Activated CD8-positive, alpha-beta memory T cell treated with anti-CD3 and anti-CD28 coated beads for 36 hours (primary cell): ENCODE measurements around the gene NAA15. TPM values are rescaled to one million over a fixed set of nuclear protein-coding genes. Genes with fewer than 3 reads are reported as not detected.
"Not testable (repeated sequence)": the region's sequence is repeated elsewhere in the genome, so short reads cannot be mapped to it uniquely, and the experiment has no call there.

ENCODE experiments used
- CTCF ChIA-PET: fragments of 350-600 bp; sonication (Branson Sonifier 250); formaldehyde crosslinking; loops from one replicate; lab custom pipeline; 2021; ENCODE audit warnings: antibody characterized with exemption; lab: Charles Lee
- POLR2A ChIA-PET: fragments of 350-600 bp; sonication (Branson Sonifier 250); formaldehyde crosslinking; loops from one replicate; lab custom pipeline; 2021; ENCODE audit warnings: antibody characterized with exemption; lab: Charles Lee
- total RNA-seq, 2 experiments: library from RNA; stranded (reverse); gene quantifications; one replicate each; pipeline ENCODE4 v1.2.3, GENCODE V29; 2021

NAA15 gene
- total RNA-seq, 2 experiments from 2014 or later = 117 to 128 TPM

DNA sequence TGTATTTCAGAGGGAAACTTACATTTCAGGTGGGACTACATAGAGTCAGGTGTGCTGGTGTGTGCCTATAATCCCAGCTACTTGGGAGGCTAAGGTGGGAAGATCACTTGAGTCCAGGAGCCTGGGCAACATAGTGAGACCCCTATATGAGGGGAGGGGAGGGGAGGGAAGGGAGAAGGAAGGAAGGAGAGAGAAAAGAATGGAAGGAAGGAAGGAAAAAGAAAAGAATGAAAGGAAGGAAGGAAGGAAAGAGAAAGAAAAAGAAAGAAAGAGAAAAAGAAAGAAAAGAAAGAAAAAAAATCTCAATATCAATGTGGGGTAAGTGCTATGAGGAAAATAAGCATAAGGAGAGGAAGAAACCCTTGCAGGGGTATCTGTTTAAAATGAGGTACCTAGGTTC is 109.0 kb downstream of the NAA15 start:
- CTCF ChIA-PET = no interaction called here
- POLR2A ChIA-PET = no interaction called here

DNA sequence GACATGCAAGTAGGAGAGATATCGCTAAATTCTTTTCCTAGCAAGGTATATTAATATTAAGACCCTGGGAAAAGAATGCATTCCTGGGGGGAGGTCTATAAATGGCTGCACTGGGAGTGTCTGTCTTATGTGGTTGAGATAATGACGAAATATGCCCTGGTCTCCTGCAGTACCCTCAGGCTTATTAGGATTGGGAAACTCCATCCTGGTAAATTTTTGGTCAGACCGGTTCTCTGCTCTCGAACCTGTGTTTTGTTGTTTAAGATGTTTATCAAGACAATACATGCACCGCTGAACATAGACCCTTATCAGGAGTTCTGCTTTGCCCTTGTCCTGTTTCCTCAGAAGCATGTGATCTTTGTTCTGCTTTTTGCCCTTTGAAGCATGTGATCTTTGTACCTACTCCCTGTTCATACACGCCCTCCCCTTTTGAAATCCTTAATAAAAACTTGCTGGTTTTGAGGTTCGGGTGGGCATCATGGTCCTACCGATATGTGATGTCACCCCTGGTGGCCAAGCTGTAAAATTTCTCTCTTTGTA is 113.4 kb downstream of the NAA15 start:
- POLR2A ChIA-PET = not testable (repeated sequence)

DNA sequence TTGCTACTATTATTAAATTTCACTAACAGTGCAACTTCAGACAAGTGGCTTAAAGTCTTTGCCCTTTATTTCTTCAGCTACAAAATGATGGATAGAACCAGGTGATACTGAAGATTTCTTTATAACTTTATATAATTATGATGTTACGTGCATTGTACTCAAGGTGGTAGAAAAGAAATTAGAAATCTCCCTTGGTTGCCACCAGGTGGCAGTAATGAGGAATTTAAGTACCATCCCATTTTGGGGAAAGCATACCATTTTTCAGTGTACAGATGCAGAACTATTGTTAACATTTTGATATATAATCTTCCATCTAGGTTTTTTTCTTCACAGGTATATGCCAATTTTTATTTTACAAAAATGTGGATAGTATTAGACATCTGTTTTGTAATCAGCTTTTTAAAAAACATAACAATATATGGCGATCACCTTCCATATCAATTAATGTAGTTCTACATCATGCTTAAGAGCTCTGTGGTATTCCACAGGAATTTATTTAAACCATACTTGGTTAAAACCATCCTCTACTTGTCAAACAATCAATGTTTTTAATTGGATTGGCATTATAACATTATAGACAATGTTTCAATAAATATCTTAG is 114.9 kb downstream of the NAA15 start:
- POLR2A ChIA-PET = no interaction called here
- CTCF ChIA-PET = interaction anchor here (1.1 kb wide), 1 partner anchor 20 kb away, joined by 3 read pairs; no protein-coding TSS in a partner anchor

More for the DNA sequence above, 113.4 kb downstream of the NAA15 start:
- CTCF ChIA-PET = not testable (repeated sequence)

DNA sequence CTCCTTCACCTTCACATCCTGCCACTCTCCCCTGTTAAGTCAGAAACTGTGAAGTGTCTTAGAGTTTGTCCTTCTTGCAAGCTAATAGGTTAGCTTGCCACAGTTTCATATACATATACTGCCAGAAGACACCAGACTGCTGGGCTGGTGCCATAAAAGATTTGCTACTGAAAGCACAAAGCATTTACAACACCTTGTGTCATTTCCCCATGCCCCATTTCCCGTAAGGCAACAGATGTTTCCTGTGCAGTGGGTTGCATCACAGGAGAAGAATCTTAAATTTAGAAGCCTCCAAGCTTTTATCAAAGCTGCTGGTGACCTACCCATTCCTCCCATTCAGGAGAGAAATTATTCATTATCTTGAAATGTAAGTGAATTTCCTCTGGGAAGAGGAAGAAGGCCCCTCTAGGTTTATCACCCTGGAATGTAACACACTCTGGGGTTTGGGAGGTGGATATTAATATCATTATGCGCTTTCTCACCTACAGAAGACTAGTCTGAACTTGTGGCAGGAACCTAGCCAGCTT is 118.1 kb downstream of the NAA15 start:
- POLR2A ChIA-PET = no interaction called here
- CTCF ChIA-PET = no interaction called here

DNA sequence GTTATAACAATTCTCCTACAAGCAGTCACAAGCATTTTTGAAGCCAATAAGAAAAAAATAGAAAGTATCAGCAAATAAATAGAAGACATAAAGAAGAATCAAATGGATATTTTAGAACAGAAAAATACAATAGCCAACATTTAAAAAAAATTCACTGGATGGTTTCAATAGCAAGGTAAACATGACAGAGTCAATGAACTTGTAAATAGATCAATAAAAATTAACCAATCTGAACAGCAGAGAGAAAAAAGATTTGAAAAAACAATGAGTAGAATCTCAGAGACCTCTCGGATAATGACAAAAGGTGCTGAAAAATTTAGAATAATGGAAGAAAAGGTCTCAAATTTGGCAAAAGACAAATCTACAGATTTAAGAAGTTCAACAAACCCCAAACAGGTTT is 119.3 kb downstream of the NAA15 start:
- CTCF ChIA-PET = no interaction called here
- POLR2A ChIA-PET = no interaction called here

DNA sequence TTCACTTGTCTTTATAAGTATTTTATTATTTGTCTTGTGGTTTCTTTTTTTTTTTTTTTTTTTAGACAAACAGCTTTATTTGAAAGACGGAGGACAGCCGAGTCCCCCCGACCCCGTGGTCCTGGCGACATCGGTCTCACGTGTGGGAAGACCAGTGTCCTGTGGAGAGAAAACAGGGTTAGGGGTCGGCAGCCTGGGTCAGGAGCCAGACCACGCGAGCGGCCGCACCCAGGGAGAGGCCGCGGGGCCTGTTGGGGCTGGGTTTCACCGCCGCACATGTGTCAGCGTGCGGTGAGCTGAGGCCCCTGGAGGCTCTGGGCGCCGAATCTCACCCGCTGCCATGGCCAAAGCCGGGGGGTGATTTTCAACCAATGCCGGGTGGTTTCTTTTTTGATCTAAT is 134.8 kb downstream of the NAA15 start:
- CTCF ChIA-PET = interaction anchor here (0.5 to 1.2 kb wide), 3 partner anchors 9 to 20 kb away, joined by 3 to 4 read pairs (median 3); no protein-coding TSS in a partner anchor
- POLR2A ChIA-PET = no interaction called here

DNA sequence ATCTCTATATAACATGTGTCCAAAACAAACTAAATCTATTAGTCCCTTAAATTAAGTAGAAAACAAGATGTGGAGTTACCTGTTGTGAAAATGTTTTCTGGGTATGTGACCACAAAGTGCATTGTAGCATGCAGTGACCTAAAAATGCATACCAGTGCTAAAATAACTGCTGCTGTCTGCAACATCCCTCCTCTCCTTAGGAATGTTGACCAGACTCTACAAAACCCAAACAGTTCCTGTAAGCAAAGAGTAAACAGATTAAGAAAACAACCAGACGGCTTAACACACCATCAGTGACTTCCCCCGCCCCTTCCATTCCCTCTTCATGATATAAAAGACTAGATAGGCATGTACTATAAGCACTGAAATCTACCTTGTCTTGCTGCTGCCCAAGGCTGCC is 136.8 kb downstream of the NAA15 start:
- ChIA-PET CTCF (no interaction called here), POLR2A (no interaction called here)

DNA sequence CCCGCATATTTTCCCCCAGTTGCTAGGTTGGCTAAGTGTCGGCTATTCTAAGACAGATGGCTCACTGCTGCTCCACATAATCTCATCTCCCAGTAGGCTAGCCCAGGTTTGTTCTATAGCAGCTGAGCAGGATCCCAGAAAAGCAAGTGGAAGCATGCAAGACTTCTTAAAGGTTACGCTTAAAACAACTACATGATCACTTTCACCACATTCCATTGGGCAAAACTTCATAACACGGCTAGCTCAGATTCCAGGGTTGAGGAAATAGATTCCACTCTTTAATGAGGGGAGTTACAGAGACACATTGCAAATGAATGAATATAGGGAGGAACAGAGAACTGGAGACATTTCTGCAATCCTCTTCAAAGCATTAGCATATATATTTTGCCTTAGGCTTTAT is 139.7 kb downstream of the NAA15 start:
- CTCF ChIA-PET = interaction anchor here (0.9 kb wide), 1 partner anchor 10 kb away, joined by 3 read pairs; no protein-coding TSS in a partner anchor
- POLR2A ChIA-PET = no interaction called here

DNA sequence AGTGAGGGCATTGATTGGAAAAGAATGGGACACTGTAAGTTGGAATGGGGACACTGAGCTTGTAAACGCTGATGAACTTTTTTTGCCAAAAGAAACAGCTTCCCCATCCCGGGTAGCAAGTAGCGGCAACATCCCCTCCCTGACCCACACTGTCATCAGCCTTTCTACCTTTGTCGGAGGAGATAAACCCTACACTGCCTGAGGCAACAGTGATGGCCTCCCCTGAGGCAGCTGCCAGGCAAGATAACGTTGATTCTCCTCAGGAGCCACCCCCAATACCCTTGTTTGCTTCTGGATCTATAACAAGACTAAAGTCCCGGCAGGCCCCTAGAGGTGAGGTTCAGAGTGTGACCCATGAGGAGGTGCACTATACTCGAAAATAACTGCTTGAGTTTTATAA is 142.4 kb downstream of the NAA15 start:
- POLR2A ChIA-PET = no interaction called here
- CTCF ChIA-PET = no interaction called here

DNA sequence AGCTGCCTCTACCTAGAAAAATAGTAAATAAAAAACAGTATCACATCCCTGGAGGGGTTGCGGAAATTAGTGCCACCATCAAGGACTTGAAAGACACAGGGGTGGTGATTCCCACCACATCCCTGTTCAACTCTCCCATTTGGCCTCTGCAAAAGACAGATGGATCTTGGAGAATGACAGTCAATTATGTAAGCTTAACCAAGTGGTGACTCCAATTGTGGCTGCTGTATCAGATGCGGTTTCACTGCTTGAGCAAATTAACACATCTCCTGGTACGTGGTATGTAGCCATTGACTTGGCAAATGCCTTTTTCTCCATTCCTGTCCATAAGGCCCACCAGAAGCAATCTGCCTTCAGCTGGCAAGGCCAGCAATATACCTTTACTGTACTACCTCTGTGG is 143.6 kb downstream of the NAA15 start:
- POLR2A ChIA-PET, CTCF ChIA-PET: not testable (repeated sequence)

DNA sequence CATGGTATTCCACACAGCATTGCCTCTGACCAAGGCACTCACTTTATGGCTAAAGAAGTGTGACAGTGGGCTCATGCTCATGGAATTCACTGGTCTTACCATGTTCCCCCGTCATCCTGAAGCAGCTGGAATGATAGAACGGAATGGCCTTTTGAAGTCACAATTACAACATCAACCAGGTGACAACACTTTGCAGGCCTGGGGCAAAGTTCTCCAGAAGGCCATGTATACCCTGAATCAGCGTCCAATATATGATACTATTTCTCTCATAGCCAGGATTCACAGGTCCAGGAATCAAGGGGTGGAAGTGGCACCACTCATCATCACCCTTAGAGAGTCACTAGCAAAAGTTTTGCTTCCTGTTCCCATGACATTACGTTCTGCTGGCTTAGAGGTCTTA is 145.8 kb downstream of the NAA15 start:
- CTCF ChIA-PET, POLR2A ChIA-PET: not testable (repeated sequence)

DNA sequence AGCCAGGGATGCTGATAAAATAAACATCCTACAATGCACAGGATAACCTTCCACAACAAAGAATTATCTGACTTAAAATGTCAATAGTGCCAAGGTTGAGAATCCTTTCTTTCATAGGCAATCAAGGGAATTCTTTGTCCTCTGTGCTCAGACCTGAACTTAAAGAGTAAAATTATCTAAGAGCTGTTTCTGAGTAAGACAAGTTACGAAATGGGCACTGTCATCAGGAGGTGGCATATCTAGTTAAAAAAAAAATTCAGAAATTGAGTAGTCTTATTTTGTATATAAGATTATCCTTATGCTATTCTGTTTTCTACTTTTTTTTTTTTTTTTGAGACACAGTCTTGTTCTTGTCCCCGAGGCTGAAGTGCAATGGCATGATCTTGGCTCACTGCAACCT is 149.3 kb downstream of the NAA15 start:
- POLR2A ChIA-PET = no interaction called here
- CTCF ChIA-PET = no interaction called here

DNA sequence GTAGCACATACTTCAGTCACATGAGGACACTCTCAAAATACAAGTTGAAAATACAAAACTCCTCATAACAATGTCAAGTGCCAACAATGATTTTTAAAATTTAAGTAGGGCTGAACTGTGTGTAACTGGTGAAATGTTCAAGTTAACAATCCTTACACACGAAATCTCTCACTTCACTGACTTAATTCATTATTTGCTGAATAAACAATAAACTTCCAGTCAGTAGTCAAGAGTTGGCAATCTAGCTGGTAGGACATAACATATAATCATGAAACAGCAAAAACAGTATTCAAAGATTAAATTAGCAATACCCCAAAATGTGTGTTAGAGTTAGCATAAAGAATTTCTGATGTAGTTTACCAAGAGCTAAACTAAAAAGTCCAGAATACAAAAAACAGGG is 150.7 kb downstream of the NAA15 start:
- ChIA-PET POLR2A (interaction anchor here (1.3 kb wide), 1 partner anchor 151 kb away, joined by 4 read pairs; the partner anchor contains the start of gene NAA15), CTCF (interaction anchor here (1.3 kb wide), 1 partner anchor 11 kb away, joined by 3 read pairs; no protein-coding TSS in a partner anchor)

DNA sequence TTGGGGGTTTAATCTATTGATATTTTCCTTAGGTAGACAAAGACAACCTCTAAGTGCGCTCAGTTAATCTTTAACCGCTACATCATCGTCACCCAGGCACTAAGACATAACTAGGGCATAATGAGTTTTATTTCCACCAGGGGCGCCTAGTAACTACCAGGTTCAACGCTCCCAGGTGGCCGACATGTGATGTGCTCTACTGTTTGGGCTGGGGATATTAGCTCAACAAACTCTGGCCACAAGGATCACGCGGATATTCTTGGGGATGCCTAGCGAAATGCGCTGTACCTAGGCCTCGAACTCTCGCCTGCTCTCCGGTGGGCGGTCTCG is 151.7 kb downstream of the NAA15 start:
- POLR2A ChIA-PET = interaction anchor here (0.9 to 1.3 kb wide), 3 partner anchors 152 to 438 kb away, joined by 3 to 4 read pairs (median 4); partner anchors contain the start of genes ELF2, NAA15 and NOCT
- CTCF ChIA-PET = interaction anchor here (0.6 to 1.2 kb wide), 4 partner anchors 87 to 283 kb away, joined by 3 read pairs; partner anchors contain the start of gene NAA15

DNA sequence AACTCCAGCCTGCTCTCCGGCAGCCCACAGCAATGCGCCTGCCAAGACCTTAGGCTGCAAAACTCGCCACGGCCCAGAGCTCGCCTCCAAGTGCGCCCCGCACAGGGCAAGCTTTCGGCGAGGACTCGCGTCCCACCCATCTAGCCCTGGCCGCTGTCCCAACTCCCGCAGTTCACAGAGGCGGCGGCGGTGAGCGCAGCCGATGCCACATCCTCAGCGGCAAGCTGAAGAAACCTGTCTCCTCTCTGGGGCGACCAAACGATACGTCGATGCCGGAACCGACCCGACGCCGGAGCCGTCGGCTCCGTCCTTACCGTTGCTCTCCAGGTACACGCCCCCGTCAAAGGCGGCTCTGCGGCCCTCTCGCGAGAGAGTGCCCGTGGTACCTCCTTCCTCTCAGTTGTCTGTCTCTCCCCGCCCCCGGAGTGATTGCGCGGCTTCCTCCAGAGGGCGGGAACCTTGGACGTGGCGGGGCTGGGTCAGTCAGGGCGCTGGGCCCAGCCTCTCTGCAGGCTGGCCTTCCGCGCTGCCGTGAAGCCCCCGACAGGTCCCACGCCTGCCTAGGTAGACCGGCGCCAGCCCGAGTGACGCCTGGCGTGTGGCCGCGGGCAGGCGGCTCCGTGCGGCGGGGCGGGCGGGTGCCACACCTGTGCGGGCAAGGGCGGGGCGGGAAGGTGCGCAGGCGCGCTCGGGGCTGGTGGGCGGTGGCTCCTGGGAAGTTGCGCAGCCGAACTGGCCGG is 152.2 kb downstream of the NAA15 start:
- POLR2A ChIA-PET = interaction anchor here (0.9 to 1.3 kb wide), 3 partner anchors 152 to 438 kb away, joined by 3 to 4 read pairs (median 4); partner anchors contain the start of genes ELF2, NAA15 and NOCT
- CTCF ChIA-PET = interaction anchor here (0.6 to 1.2 kb wide), 4 partner anchors 86 to 283 kb away, joined by 3 read pairs; partner anchors contain the start of gene NAA15

DNA sequence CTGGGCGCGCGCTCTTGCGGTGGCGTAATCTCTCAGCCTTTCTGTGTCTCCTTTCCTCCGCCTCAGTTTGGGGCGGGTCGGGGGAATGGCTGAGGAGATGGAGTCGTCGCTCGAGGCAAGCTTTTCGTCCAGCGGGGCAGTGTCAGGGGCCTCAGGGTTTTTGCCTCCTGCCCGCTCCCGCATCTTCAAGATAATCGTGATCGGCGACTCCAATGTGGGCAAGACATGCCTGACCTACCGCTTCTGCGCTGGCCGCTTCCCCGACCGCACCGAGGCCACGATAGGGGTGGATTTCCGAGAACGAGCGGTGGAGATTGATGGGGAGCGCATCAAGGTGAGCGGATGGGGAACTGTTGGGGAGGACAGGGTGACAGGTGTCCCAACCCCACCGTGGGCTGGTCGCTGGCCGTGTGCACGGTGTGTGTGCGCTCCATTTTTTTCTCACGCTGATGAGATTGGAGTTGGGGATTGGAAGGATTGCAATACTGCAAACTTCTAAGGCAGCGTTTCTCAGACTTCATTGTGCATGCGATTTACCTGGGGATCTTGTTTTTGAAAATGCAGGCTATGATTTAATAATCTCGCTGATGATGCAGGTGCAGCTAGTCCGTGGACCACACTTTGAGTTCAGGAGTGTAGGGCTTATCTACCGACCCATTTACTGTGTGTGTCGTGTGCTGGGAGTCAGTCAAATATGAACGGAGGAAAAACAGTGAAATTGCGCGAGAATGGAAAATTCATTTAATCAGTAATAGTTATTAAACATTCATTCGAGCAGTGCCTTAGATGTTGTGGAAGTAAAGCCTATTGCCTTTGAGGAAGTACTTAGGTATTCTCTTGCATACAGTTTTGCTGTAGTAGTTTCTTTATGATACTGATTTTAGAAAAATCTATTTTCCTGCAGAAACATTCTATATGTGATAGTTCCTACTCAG is 153.1 kb downstream of the NAA15 start, which contains the start of gene RAB33B:
Gene RAB33B (plus strand): TSS at position 11 of the 935 bp plus-strand sequence. CDS start 75 bp downstream, at position 86.
- POLR2A ChIA-PET = interaction anchor here (1.2 kb wide), 1 partner anchor 277 kb away, joined by 4 read pairs; the partner anchor contains the start of gene ELF2

DNA sequence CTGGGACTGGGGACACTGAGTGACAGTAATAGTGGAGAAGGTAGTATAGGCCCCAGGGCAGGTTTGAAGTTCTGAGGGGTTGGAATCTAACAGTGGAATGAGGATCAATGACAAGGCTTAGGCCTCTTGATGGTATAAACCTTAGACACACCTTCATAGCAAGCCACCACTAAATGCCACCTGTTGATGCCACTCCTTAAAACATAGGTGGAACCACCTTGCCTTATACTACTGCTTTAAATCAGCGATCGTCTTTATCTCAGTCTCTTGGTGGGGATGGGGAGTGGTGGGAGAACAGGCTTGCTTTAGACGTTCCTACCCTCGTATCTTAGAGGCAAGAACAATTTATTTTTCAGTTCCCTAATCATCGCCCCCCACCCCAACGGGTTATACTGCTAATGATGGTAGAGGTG is 153.8 kb downstream of the NAA15 start:
- CTCF ChIA-PET = no interaction called here
- POLR2A ChIA-PET = no interaction called here

More for the DNA sequence above, 153.1 kb downstream of the NAA15 start, which contains the start of gene RAB33B:
- CTCF ChIA-PET = no interaction called here

DNA sequence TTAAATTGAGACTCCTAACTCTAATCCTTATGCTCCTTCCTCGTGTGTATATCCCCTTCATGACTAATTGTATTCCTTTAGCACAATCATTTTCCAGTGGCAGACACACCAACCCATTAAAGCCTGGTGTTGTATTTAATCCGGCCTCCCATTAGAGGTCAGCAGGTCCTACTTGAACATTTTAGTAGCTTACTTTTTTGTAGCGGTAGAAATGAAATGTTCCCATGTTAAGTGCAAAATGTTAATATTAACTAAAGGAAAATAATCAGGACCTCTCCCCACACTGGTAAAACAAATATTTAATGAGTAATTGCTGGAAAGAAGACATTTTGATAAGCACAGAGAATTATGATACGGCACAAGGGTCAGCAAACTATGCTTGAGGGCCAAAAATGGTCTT is 156.0 kb downstream of the NAA15 start:
- ChIA-PET POLR2A (interaction anchor here (0.5 kb wide), 1 partner anchor 57 kb away, joined by 5 read pairs; no protein-coding TSS in a partner anchor), CTCF (no interaction called here)
